Measurements from ENCODE around the gene GTF2A1L. TPM values are rescaled to one million over a fixed set of nuclear protein-coding genes. Genes with fewer than 3 reads are reported as not detected.

GTF2A1L gene
- total and polyA plus RNA-seq, 2 experiments from 2014 or later = 0.65 to 0.94 TPM

DNA sequence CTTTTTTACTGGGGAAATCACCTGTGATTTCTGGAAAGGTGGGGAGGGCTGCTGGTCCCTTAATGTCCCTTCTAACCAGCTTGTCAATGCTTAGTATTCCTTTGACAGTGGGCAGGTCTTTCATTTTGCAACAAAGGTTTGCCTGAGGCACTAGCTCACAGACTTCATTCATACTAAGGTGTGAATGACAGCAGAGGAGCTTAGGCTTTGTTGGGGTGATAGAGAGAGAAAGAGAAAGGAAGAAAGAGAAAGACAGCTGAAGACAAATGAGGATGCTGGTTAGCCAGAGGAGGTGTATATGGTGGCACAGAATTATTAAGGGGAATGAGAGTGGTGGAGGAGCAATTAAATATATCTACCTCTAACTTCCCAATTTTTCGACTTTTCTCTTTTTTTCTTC lies 28.9 kb upstream of the GTF2A1L start (continued):
- TF ChIP-seq, protein P1, sequence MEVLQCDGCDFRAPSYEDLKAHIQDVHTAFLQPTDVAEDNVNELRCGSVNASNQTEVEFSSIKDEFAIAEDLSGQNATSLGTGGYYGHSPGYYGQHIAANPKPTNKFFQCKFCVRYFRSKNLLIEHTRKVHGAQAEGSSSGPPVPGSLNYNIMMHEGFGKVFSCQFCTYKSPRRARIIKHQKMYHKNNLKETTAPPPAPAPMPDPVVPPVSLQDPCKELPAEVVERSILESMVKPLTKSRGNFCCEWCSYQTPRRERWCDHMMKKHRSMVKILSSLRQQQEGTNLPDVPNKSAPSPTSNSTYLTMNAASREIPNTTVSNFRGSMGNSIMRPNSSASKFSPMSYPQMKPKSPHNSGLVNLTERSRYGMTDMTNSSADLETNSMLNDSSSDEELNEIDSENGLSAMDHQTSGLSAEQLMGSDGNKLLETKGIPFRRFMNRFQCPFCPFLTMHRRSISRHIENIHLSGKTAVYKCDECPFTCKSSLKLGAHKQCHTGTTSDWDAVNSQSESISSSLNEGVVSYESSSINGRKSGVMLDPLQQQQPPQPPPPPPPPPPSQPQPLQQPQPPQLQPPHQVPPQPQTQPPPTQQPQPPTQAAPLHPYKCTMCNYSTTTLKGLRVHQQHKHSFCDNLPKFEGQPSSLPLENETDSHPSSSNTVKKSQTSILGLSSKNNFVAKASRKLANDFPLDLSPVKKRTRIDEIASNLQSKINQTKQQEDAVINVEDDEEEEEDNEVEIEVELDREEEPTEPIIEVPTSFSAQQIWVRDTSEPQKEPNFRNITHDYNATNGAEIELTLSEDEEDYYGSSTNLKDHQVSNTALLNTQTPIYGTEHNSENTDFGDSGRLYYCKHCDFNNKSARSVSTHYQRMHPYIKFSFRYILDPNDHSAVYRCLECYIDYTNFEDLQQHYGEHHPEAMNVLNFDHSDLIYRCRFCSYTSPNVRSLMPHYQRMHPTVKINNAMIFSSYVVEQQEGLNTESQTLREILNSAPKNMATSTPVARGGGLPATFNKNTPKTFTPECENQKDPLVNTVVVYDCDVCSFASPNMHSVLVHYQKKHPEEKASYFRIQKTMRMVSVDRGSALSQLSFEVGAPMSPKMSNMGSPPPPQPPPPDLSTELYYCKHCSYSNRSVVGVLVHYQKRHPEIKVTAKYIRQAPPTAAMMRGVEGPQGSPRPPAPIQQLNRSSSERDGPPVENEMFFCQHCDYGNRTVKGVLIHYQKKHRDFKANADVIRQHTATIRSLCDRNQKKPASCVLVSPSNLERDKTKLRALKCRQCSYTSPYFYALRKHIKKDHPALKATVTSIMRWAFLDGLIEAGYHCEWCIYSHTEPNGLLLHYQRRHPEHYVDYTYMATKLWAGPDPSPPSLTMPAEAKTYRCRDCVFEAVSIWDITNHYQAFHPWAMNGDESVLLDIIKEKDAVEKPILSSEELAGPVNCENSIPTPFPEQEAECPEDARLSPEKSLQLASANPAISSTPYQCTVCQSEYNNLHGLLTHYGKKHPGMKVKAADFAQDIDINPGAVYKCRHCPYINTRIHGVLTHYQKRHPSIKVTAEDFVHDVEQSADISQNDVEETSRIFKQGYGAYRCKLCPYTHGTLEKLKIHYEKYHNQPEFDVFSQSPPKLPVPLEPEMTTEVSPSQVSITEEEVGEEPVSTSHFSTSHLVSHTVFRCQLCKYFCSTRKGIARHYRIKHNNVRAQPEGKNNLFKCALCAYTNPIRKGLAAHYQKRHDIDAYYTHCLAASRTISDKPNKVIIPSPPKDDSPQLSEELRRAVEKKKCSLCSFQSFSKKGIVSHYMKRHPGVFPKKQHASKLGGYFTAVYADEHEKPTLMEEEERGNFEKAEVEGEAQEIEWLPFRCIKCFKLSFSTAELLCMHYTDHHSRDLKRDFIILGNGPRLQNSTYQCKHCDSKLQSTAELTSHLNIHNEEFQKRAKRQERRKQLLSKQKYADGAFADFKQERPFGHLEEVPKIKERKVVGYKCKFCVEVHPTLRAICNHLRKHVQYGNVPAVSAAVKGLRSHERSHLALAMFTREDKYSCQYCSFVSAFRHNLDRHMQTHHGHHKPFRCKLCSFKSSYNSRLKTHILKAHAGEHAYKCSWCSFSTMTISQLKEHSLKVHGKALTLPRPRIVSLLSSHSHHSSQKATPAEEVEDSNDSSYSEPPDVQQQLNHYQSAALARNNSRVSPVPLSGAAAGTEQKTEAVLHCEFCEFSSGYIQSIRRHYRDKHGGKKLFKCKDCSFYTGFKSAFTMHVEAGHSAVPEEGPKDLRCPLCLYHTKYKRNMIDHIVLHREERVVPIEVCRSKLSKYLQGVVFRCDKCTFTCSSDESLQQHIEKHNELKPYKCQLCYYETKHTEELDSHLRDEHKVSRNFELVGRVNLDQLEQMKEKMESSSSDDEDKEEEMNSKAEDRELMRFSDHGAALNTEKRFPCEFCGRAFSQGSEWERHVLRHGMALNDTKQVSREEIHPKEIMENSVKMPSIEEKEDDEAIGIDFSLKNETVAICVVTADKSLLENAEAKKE (CRISPR knock-in tag; IDR thresholded peaks at IDR 0.05) = no peak

DNA sequence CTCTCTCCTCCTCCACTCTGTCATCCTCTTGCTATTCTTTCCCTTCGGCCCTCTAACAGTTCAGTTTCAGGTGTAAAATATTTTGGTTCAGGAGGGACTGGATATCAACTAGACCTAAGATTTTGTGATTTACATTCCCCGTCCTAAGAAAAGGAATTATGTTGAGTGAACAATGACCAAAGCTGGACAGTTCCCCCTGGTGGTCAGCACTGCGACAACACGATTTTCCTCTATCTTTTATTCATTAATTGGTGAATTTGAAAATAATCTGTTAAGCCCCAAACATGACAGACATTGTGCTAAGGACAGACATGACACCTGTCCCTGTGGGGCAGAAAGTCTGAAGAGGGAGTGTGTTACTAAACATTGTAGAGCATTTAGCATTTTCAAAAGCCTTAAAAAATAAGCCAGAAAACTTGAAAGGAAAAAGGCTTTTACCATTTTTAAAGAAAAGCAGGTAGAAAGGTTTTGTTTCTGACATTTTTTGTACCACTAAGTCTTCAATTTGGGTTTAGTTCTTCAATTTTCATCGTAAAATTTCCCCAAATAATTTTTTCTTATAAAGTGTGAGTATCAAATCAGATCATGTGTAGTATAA lies 28.4 kb upstream of the GTF2A1L start:
- no peak overlapping the region for H3K4me3 Mint-ChIP-seq
- H3K9me2 ChIP-seq (ENCODE audit: insufficient read depth) = no peaks in the 10 kb centered on the region
- H3K4me2 ChIP-seq = no peak overlapping the region
- H3K79me2 ChIP-seq (replicated peaks; ENCODE audit: insufficient read depth) = no peaks in the 10 kb centered on the region
- peaks cover 21% of the 10 kb centered on the region for H3K4me1 Mint-ChIP-seq
- no peaks in the 10 kb centered on the region for H3K27me3 Mint-ChIP-seq (ENCODE audit: insufficient read depth, low read depth, poor library complexity)
- H3K9me3 Mint-ChIP-seq = no peaks in the 10 kb centered on the region
- no peak overlapping the region for H3K27ac Mint-ChIP-seq
- no peaks in the 10 kb centered on the region for H3F3A ChIP-seq (replicated peaks; ENCODE audit: low read depth)
- no peaks in the 10 kb centered on the region for H4K20me1 ChIP-seq (replicated peaks; ENCODE audit: insufficient read depth)
- TF ChIP-seq, protein P2, sequence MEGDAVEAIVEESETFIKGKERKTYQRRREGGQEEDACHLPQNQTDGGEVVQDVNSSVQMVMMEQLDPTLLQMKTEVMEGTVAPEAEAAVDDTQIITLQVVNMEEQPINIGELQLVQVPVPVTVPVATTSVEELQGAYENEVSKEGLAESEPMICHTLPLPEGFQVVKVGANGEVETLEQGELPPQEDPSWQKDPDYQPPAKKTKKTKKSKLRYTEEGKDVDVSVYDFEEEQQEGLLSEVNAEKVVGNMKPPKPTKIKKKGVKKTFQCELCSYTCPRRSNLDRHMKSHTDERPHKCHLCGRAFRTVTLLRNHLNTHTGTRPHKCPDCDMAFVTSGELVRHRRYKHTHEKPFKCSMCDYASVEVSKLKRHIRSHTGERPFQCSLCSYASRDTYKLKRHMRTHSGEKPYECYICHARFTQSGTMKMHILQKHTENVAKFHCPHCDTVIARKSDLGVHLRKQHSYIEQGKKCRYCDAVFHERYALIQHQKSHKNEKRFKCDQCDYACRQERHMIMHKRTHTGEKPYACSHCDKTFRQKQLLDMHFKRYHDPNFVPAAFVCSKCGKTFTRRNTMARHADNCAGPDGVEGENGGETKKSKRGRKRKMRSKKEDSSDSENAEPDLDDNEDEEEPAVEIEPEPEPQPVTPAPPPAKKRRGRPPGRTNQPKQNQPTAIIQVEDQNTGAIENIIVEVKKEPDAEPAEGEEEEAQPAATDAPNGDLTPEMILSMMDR (conservative IDR thresholded peaks at IDR 0.05; ENCODE audit: low read depth in 2 of 2) = peak; percentile 81 to 97
- TF ChIP-seq ZNF331 (CRISPR knock-in tag; IDR thresholded peaks at IDR 0.05; ENCODE audit: low read depth) (no peak), JUNB (IDR thresholded peaks at IDR 0.05; ENCODE audit: unreplicated experiment) (no peak), EZH2 (IDR thresholded peaks at IDR 0.05; ENCODE audit: low read depth, unreplicated experiment) (no peak)
- peaks cover 7% of the 10 kb centered on the region; the same call in 1 of the 2 replicates for H3K4me1 ChIP-seq (ENCODE audit: insufficient read depth)
- no peak overlapping the region for H3K27ac ChIP-seq (ENCODE audit: low read depth)
- peaks cover 5% of the 10 kb centered on the region; the same call in 1 of the 3 replicates for H3K36me3 Mint-ChIP-seq (ENCODE audit: low read depth)
- no peak overlapping the region for H3K4me3 ChIP-seq
- no peaks in the 10 kb centered on the region for H3K36me3 ChIP-seq (ENCODE audit: insufficient read depth)
- H3K27me3 ChIP-seq (ENCODE audit: insufficient read depth) = no peaks in the 10 kb centered on the region
- ATAC-seq (no peak), DNase-seq (ENCODE audit: low spot score) (peak; percentile 62)
- no peak overlapping the region for H2AFZ ChIP-seq
